ENCODE data around the gene SERAC1. TPM values are rescaled to one million over a fixed set of nuclear protein-coding genes. Genes with fewer than 3 reads are reported as not detected.
"Not testable (repeated sequence)": the region's sequence is repeated elsewhere in the genome, so short reads cannot be mapped to it uniquely, and the experiment has no call there.

SERAC1 gene
- total and polyA plus RNA-seq, 10 of the 15 experiments (the other 5 are each of a cell fraction or from before 2014, with no cell fraction given), result 0.76 to 2.9 (median 2.2) TPM

GRCh38 chr6:158213925-158214674, 46.0 kb upstream of the SERAC1 start (continued):
- TF ChIP-seq CTCF (IDR thresholded peaks at IDR 0.05 in 2 of 3, conservative IDR thresholded peaks at IDR 0.05 in 1 of 3; ENCODE audit: control insufficient read depth in 2 of 3, extremely low read depth in 1 of 3, insufficient read depth in 1 of 3, low read depth in 3 of 3, low read length in 3 of 3) (peak; percentile 78 to 91 (median 81); a peak in 5 of 6 replicates), YBX1 (IDR thresholded peaks at IDR 0.05) (no peak)

GRCh38 chr6:158211273-158212055, 43.4 kb upstream of the SERAC1 start:
- DNase-seq (ENCODE audit: low read depth, low spot score), result no peak
- no peak overlapping the region for H3K4me3 ChIP-seq
- SMC1A ChIA-PET (ENCODE audit: uncharacterized antibody, unreplicated experiment), result interaction anchor here (0.6 to 1.8 kb wide), 3 partner anchors 73 to 578 kb away, joined by 3 to 4 read pairs (median 4); no protein-coding TSS in a partner anchor
- TF ChIP-seq HSF1 (IDR thresholded peaks at IDR 0.05; ENCODE audit: low read depth, low read length), result no peak
- TF ChIP-seq SMAD5 (IDR thresholded peaks at IDR 0.05; ENCODE audit: low read depth), result no peak
- TF ChIP-seq JUNB (IDR thresholded peaks at IDR 0.05), result peak; percentile 46; the same call in 1 of the 2 replicates
- TF ChIP-seq CREB1 (IDR thresholded peaks at IDR 0.05; ENCODE audit: low read depth), result no peak
- H3K36me3 ChIP-seq (ENCODE audit: control insufficient read depth in 2 of 2, insufficient read depth in 2 of 2, low read length in 1 of 2), result no peaks in the 10 kb centered on the region
- WGBS (ENCODE audit: insufficient coverage, insufficient replicate concordance, low lambda C conversion rate, missing lambda C conversion rate), result 92% methylated on average over 3 of the region's 3 CpGs
- in situ Hi-C loops (cut with MboI), result loop anchor here (5.0 kb wide), 1 partner anchor 481 kb away; no protein-coding TSS in a partner anchor
- H3K79me2 ChIP-seq (ENCODE audit: control insufficient read depth, insufficient read depth, low read length), result no peaks in the 10 kb centered on the region
- H3K9ac ChIP-seq (ENCODE audit: control insufficient read depth, insufficient read depth, low read length), result no peak overlapping the region
- H3K27me3 ChIP-seq (replicated peaks in 1 of 2; ENCODE audit: control insufficient read depth in 2 of 2, insufficient read depth in 2 of 2, low read length in 1 of 2), result no peaks in the 10 kb centered on the region
- RAD21 ChIA-PET (ENCODE audit: unreplicated experiment), result interaction anchor here (0.6 kb wide), 3 partner anchors 10 to 302 kb away, joined by 3 to 4 read pairs (median 3); no protein-coding TSS in a partner anchor
- H3K9me3 ChIP-seq (replicated peaks; ENCODE audit: control insufficient read depth, insufficient read depth, low read length), result no peaks in the 10 kb centered on the region
- ATAC-seq, result no peak
- no peak overlapping the region for H2AFZ ChIP-seq (ENCODE audit: control insufficient read depth, low read depth, low read length)
- no peak overlapping the region for H3K4me2 ChIP-seq (ENCODE audit: control insufficient read depth, insufficient read depth)
- intact Hi-C loops (cut with micrococcal nuclease; ENCODE audit: unreplicated experiment), result loop anchor here (5.0 kb wide), 1 partner anchor 761 kb away; no protein-coding TSS in a partner anchor
- peaks cover 9% of the 10 kb centered on the region for H3K4me1 ChIP-seq (ENCODE audit: control insufficient read depth, insufficient read depth, low read length)
- POLR2A ChIA-PET, result interaction anchor here (0.6 kb wide), 1 partner anchor 435 kb away, joined by 4 read pairs; no protein-coding TSS in a partner anchor
- CTCF ChIA-PET, result interaction anchor here (0.6 to 3.6 kb wide), 6 partner anchors 86 to 761 kb away, joined by 3 to 96 read pairs (median 6); no protein-coding TSS in a partner anchor
- H3K27ac ChIP-seq (ENCODE audit: control insufficient read depth, insufficient read depth), result no peak overlapping the region
- FAIRE-seq, result no peak
- no TSS peak for BruUV-seq (replicated peaks)
- H4K20me1 ChIP-seq (ENCODE audit: control insufficient read depth, insufficient read depth), result no peaks in the 10 kb centered on the region

GRCh38 chr6:158209582-158210333, 41.7 kb upstream of the SERAC1 start:
- SMC1A ChIA-PET (ENCODE audit: uncharacterized antibody, unreplicated experiment), result interaction anchor here (0.6 to 2.1 kb wide), 2 partner anchors 7 to 481 kb away, joined by 4 to 9 read pairs; no protein-coding TSS in a partner anchor
- in situ Hi-C loops (cut with MboI), result loop anchor here (5.0 kb wide), 1 partner anchor 483 kb away; no protein-coding TSS in a partner anchor

More at GRCh38 chr6:158209582-158210333, 41.7 kb upstream of the SERAC1 start:
- DNase-seq (ENCODE audit: low read depth, low spot score); H4K20me1 ChIP-seq (ENCODE audit: control insufficient read depth, insufficient read depth); ATAC-seq; FAIRE-seq; H3K36me3 ChIP-seq (ENCODE audit: control insufficient read depth in 2 of 2, insufficient read depth in 2 of 2, low read length in 1 of 2); H3K4me3 ChIP-seq; H2AFZ ChIP-seq (ENCODE audit: control insufficient read depth, low read depth, low read length); POLR2A ChIA-PET; H3K4me2 ChIP-seq (ENCODE audit: control insufficient read depth, insufficient read depth); BruUV-seq (replicated peaks); RAD21 ChIA-PET (ENCODE audit: unreplicated experiment); H3K9me3 ChIP-seq (replicated peaks; ENCODE audit: control insufficient read depth, insufficient read depth, low read length); H3K27me3 ChIP-seq (replicated peaks in 1 of 2; ENCODE audit: control insufficient read depth in 2 of 2, insufficient read depth in 2 of 2, low read length in 1 of 2); H3K79me2 ChIP-seq (ENCODE audit: control insufficient read depth, insufficient read depth, low read length); H3K4me1 ChIP-seq (ENCODE audit: control insufficient read depth, insufficient read depth, low read length); H3K27ac ChIP-seq (ENCODE audit: control insufficient read depth, insufficient read depth); H3K9ac ChIP-seq (ENCODE audit: control insufficient read depth, insufficient read depth, low read length): not testable (repeated sequence)
- CTCF ChIA-PET, result interaction anchor here (1.0 to 1.2 kb wide), 3 partner anchors 11 to 481 kb away, joined by 3 to 6 read pairs (median 5); no protein-coding TSS in a partner anchor
- intact Hi-C loops (cut with micrococcal nuclease; ENCODE audit: unreplicated experiment), result loop anchor here (5.0 kb wide), 1 partner anchor 763 kb away; no protein-coding TSS in a partner anchor
- WGBS (ENCODE audit: insufficient coverage, insufficient replicate concordance, low lambda C conversion rate, missing lambda C conversion rate), result 87% methylated on average over 42 of the region's 52 CpGs

Measured in GM12878 (cell line).